DMS 273 treated with DMSO at 0.1 percent for 48 hours (cell line): ENCODE data around the gene BPIFB6.

Source experiments
- DNase-seq: peaks from one replicate; lab custom pipeline; 2025; lab: John Stamatoyannopoulos, UW

The BPIFB6 gene

GRCh38 chr20:33031531-33031930 is at the start of gene BPIFB6:
Gene BPIFB6 (plus strand): TSS chr20:33031648. CDS start chr20:33031648, 0 bp downstream.
- DNase-seq = no peak

GRCh38 chr20:32982617-32983458 is 48.6 kb upstream of the BPIFB6 start:
- peak; percentile 48 for DNase-seq

GRCh38 chr20:32983459-32984112 is 47.9 kb upstream of the BPIFB6 start:
- no peak for DNase-seq

- no peak for DNase-seq
Observed at GRCh38 chr20:32984196-32984595, 47.3 kb upstream of the BPIFB6 start.

- DNase-seq = no peak
Observed at GRCh38 chr20:32984631-32985354, 46.7 kb upstream of the BPIFB6 start.

GRCh38 chr20:32985596-32985995 is 45.9 kb upstream of the BPIFB6 start:
- no peak for DNase-seq

GRCh38 chr20:32986331-32986966 is 45.0 kb upstream of the BPIFB6 start:
- DNase-seq = no peak

- no peak for DNase-seq
Observed at GRCh38 chr20:32987044-32987825, 44.2 kb upstream of the BPIFB6 start.

GRCh38 chr20:32988008-32988407 is 43.4 kb upstream of the BPIFB6 start:
- no peak for DNase-seq

GRCh38 chr20:32989507-32990283 is 41.8 kb upstream of the BPIFB6 start:
- DNase-seq = no peak

- DNase-seq = no peak
Observed at GRCh38 chr20:32990426-32990825, 41.0 kb upstream of the BPIFB6 start.

GRCh38 chr20:32991383-32991782 is 40.1 kb upstream of the BPIFB6 start:
- no peak for DNase-seq

- no peak for DNase-seq
Observed at GRCh38 chr20:32991792-32992641, 39.4 kb upstream of the BPIFB6 start.

- no peak for DNase-seq
Observed at GRCh38 chr20:32993496-32994050, 37.9 kb upstream of the BPIFB6 start.

GRCh38 chr20:32995802-32996201 is 35.6 kb upstream of the BPIFB6 start:
- no peak for DNase-seq

- DNase-seq = no peak
Observed at GRCh38 chr20:32997431-32997830, 34.0 kb upstream of the BPIFB6 start.

GRCh38 chr20:32999603-33000250 is 31.7 kb upstream of the BPIFB6 start:
- no peak for DNase-seq

- no peak for DNase-seq
Observed at GRCh38 chr20:33000802-33001466, 30.5 kb upstream of the BPIFB6 start.
